ENCODE results near the gene ADGRL3.

Gene ADGRL3

DNA sequence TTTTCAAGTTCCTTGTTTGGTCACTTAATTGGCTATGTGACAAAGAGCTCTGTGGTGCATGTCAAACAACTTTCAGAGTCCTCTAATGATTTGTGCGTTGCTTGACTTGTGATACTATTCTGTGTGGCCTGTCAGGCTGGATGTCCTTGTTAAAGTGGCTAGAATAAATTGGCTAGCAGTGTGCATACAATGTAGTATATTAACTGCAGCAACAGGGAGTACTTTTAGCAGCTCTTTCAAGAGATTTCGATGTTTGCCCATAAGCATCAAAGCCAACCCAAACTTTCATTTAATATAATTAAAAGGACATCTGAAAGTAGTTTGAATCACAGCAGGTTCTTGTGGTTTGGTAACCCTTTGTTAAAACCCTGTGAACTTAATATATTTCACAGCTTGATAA is 718.9 kb downstream of the ADGRL3 start:
- H2AFZ ChIP-seq (ENCODE audit: insufficient read depth, low read length, poor library complexity): no peak overlapping the region
- no peaks in the 10 kb centered on the region for H3K9me3 ChIP-seq (ENCODE audit: insufficient read depth, low read depth, low read length)
- no peak overlapping the region for H4K8ac ChIP-seq (ENCODE audit: low read depth, low read length)
- H2BK5ac ChIP-seq (ENCODE audit: low read depth, low read length, poor library complexity): no peak overlapping the region
- H3K4me1 ChIP-seq (ENCODE audit: control insufficient read depth in 1 of 2, insufficient read depth in 2 of 2, low read length in 2 of 2): no peaks in the 10 kb centered on the region
- DNase-seq: no peak
- H3K4ac ChIP-seq (ENCODE audit: low read depth, low read length): no peak overlapping the region
- no peak overlapping the region for H4K12ac ChIP-seq (ENCODE audit: low read depth, low read length)
- H2AK5ac ChIP-seq (ENCODE audit: low read length): no peak overlapping the region
- no peak overlapping the region for H3K27ac ChIP-seq (ENCODE audit: low read depth, low read length)
- no peak overlapping the region for H2BK120ac ChIP-seq (ENCODE audit: insufficient read depth, low read length, poor library complexity)
- no peaks in the 10 kb centered on the region for H3K79me2 ChIP-seq (ENCODE audit: control insufficient read depth, insufficient read depth, low read length, poor library complexity)
- no peak overlapping the region for H3K4me2 ChIP-seq (ENCODE audit: low read length)
- no peaks in the 10 kb centered on the region for H3K79me1 ChIP-seq (ENCODE audit: low read length)
- H3K36me3 ChIP-seq (ENCODE audit: control insufficient read depth in 1 of 2, insufficient read depth in 2 of 2, low read length in 2 of 2): no peaks in the 10 kb centered on the region
- H4K91ac ChIP-seq (ENCODE audit: low read depth, low read length): no peak overlapping the region
- no peak overlapping the region for H3K9ac ChIP-seq (ENCODE audit: low read length)
- H2BK12ac ChIP-seq (ENCODE audit: low read length): no peak overlapping the region
- no CpG with 5 or more reads among the region's 2 CpGs for WGBS (ENCODE audit: extremely low coverage, insufficient coverage, insufficient read length)
- H3K14ac ChIP-seq (ENCODE audit: low read length): no peak overlapping the region
- no peak overlapping the region for H3K4me3 ChIP-seq (ENCODE audit: low read depth, low read length)
- H3K23ac ChIP-seq (ENCODE audit: low read length): no peak overlapping the region
- no peaks in the 10 kb centered on the region for H3K27me3 ChIP-seq (ENCODE audit: insufficient read depth, low read length)
- H3K18ac ChIP-seq (ENCODE audit: low read length): no peak overlapping the region

DNA sequence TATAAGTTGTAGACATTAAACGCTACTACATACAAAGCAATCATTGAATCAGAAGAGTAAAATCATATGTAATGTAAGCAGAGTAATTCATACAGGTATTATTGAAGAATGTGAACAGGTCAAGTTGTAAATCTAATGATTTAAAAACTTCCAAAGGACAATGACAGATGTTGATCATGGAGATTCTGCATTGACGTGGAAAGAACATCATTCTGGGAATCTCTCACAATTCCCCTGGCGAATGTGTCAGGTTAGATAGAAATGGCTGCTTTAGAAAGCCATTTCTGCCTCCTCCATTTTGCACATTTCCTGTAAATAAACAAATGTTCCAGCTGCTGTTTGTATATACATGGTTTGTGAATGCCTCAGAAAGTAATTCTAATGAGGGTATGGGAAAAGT is 719.4 kb downstream of the ADGRL3 start:
- Histone ChIP-seq H3K9me3 (ENCODE audit: insufficient read depth, low read depth, low read length) (no peaks in the 10 kb centered on the region), H3K18ac (ENCODE audit: low read length) (no peak overlapping the region), H4K8ac (ENCODE audit: low read depth, low read length) (no peak overlapping the region), H4K12ac (ENCODE audit: low read depth, low read length) (no peak overlapping the region), H3K79me2 (ENCODE audit: control insufficient read depth, insufficient read depth, low read length, poor library complexity) (no peaks in the 10 kb centered on the region), H3K27me3 (ENCODE audit: insufficient read depth, low read length) (no peaks in the 10 kb centered on the region), H3K14ac (ENCODE audit: low read length) (no peak overlapping the region), H2BK120ac (ENCODE audit: insufficient read depth, low read length, poor library complexity) (no peak overlapping the region), H4K91ac (ENCODE audit: low read depth, low read length) (no peak overlapping the region), H3K23ac (ENCODE audit: low read length) (no peak overlapping the region), H2BK12ac (ENCODE audit: low read length) (no peak overlapping the region), H3K36me3 (ENCODE audit: control insufficient read depth in 1 of 2, insufficient read depth in 2 of 2, low read length in 2 of 2) (no peaks in the 10 kb centered on the region), H2AFZ (ENCODE audit: insufficient read depth, low read length, poor library complexity) (no peak overlapping the region), H3K4me2 (ENCODE audit: low read length) (no peak overlapping the region), H3K9ac (ENCODE audit: low read length) (no peak overlapping the region), H2BK5ac (ENCODE audit: low read depth, low read length, poor library complexity) (no peak overlapping the region), H2AK5ac (ENCODE audit: low read length) (no peak overlapping the region), H3K27ac (ENCODE audit: low read depth, low read length) (no peak overlapping the region), H3K4me1 (ENCODE audit: control insufficient read depth in 1 of 2, insufficient read depth in 2 of 2, low read length in 2 of 2) (no peaks in the 10 kb centered on the region), H3K79me1 (ENCODE audit: low read length) (no peaks in the 10 kb centered on the region), H3K4me3 (ENCODE audit: low read depth, low read length) (no peak overlapping the region), H3K4ac (ENCODE audit: low read depth, low read length) (no peak overlapping the region)
- no peak for DNase-seq
- WGBS (ENCODE audit: extremely low coverage, insufficient coverage, insufficient read length): no CpG with 5 or more reads among the region's 3 CpGs

DNA sequence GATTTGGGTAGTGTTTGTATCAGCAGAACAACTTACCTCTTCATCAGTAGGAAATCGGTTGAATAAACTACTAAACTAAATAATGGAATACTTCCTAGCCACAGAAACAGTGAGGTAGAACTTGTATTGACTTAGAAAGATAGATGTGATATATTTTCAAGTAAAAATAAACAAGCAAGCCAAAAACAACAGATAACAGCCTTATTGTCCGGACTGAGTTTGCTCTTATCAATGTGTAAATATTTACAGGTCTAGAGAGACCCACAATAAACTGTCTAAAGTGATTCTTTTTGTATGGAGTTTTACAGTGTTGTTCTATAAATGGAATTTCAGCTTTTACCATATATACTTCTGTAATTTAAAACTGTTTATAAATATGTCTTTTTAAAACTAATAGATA is 721.8 kb downstream of the ADGRL3 start:
- no peaks in the 10 kb centered on the region for H3K9me3 ChIP-seq (ENCODE audit: insufficient read depth, low read depth, low read length)
- no peak overlapping the region for H2BK12ac ChIP-seq (ENCODE audit: low read length)
- no peak overlapping the region for H3K4me3 ChIP-seq (ENCODE audit: low read depth, low read length)
- H3K36me3 ChIP-seq (ENCODE audit: control insufficient read depth in 1 of 2, insufficient read depth in 2 of 2, low read length in 2 of 2): no peaks in the 10 kb centered on the region
- no peak overlapping the region for H4K91ac ChIP-seq (ENCODE audit: low read depth, low read length)
- H3K27me3 ChIP-seq (ENCODE audit: insufficient read depth, low read length): no peaks in the 10 kb centered on the region
- no peak overlapping the region for H3K14ac ChIP-seq (ENCODE audit: low read length)
- no peak for DNase-seq
- H3K79me2 ChIP-seq (ENCODE audit: control insufficient read depth, insufficient read depth, low read length, poor library complexity): no peaks in the 10 kb centered on the region
- no peak overlapping the region for H2AFZ ChIP-seq (ENCODE audit: insufficient read depth, low read length, poor library complexity)
- H2AK5ac ChIP-seq (ENCODE audit: low read length): no peak overlapping the region
- H4K12ac ChIP-seq (ENCODE audit: low read depth, low read length): no peak overlapping the region
- H4K8ac ChIP-seq (ENCODE audit: low read depth, low read length): no peak overlapping the region
- no peak overlapping the region for H3K4me2 ChIP-seq (ENCODE audit: low read length)
- no peak overlapping the region for H3K23ac ChIP-seq (ENCODE audit: low read length)
- no peaks in the 10 kb centered on the region for H3K4me1 ChIP-seq (ENCODE audit: control insufficient read depth in 1 of 2, insufficient read depth in 2 of 2, low read length in 2 of 2)
- no peak overlapping the region for H2BK5ac ChIP-seq (ENCODE audit: low read depth, low read length, poor library complexity)
- H3K18ac ChIP-seq (ENCODE audit: low read length): no peak overlapping the region
- no peak overlapping the region for H3K27ac ChIP-seq (ENCODE audit: low read depth, low read length)
- no peaks in the 10 kb centered on the region for H3K79me1 ChIP-seq (ENCODE audit: low read length)
- WGBS (ENCODE audit: extremely low coverage, insufficient coverage, insufficient read length): no CpG with 5 or more reads among the region's 2 CpGs
- H3K4ac ChIP-seq (ENCODE audit: low read depth, low read length): no peak overlapping the region
- H2BK120ac ChIP-seq (ENCODE audit: insufficient read depth, low read length, poor library complexity): no peak overlapping the region
- H3K9ac ChIP-seq (ENCODE audit: low read length): no peak overlapping the region

DNA sequence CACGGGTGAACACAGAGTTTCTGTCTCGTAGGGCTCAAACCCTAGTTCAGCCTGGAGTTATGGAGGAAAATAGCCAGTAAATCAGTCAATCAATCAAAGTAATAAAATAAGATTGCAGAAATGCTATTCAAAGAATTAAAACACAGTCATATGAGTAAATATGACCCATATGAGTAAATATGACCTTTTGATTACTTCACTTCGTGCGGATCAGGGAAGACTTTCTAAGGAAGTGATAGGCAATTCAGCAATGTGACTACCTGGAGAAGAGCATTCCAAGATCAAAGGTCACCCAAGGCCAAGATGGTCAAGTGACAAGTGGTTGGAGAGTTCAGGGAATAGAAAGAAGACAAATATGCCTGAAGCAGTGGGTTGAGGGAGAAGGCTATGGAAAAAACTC is 722.6 kb downstream of the ADGRL3 start:
- Histone ChIP-seq H4K91ac (ENCODE audit: low read depth, low read length) (no peak overlapping the region), H2BK5ac (ENCODE audit: low read depth, low read length, poor library complexity) (no peak overlapping the region), H3K14ac (ENCODE audit: low read length) (no peak overlapping the region), H3K4me3 (ENCODE audit: low read depth, low read length) (no peak overlapping the region), H2AK5ac (ENCODE audit: low read length) (no peak overlapping the region), H3K4me2 (ENCODE audit: low read length) (no peak overlapping the region), H3K9me3 (ENCODE audit: insufficient read depth, low read depth, low read length) (no peaks in the 10 kb centered on the region), H4K8ac (ENCODE audit: low read depth, low read length) (no peak overlapping the region), H2BK12ac (ENCODE audit: low read length) (no peak overlapping the region), H3K79me1 (ENCODE audit: low read length) (no peaks in the 10 kb centered on the region), H3K27me3 (ENCODE audit: insufficient read depth, low read length) (no peaks in the 10 kb centered on the region), H2BK120ac (ENCODE audit: insufficient read depth, low read length, poor library complexity) (no peak overlapping the region), H3K18ac (ENCODE audit: low read length) (no peak overlapping the region), H3K9ac (ENCODE audit: low read length) (no peak overlapping the region), H3K23ac (ENCODE audit: low read length) (no peak overlapping the region), H3K79me2 (ENCODE audit: control insufficient read depth, insufficient read depth, low read length, poor library complexity) (no peaks in the 10 kb centered on the region), H3K4ac (ENCODE audit: low read depth, low read length) (no peak overlapping the region), H2AFZ (ENCODE audit: insufficient read depth, low read length, poor library complexity) (no peak overlapping the region), H3K36me3 (ENCODE audit: control insufficient read depth in 1 of 2, insufficient read depth in 2 of 2, low read length in 2 of 2) (no peaks in the 10 kb centered on the region), H4K12ac (ENCODE audit: low read depth, low read length) (no peak overlapping the region), H3K4me1 (ENCODE audit: control insufficient read depth in 1 of 2, insufficient read depth in 2 of 2, low read length in 2 of 2) (no peaks in the 10 kb centered on the region), H3K27ac (ENCODE audit: low read depth, low read length) (no peak overlapping the region)
- DNase-seq: peak in 1 of 2 donors; percentile 19
- WGBS (ENCODE audit: extremely low coverage, insufficient coverage, insufficient read length): no CpG with 5 or more reads among the region's 4 CpGs

Measured in trophoblast cell (in vitro differentiated cells and primary cell).